Activated T-cell treated with anti-CD3 and anti-CD28 coated beads, Interleukin-2, amount 50 U/mL, for 72 hours (primary cell): ENCODE measurements around the gene RNF14. TPM values are rescaled to one million over a fixed set of nuclear protein-coding genes. Genes with fewer than 3 reads are reported as not detected.
A peak's percentile ranks its signal among the peaks of the same experiment; 100 is the strongest.

Experiments used
- ATAC-seq, 2 donors: fragments of 150-1000 bp; cut with Tn5 transposase; replicated peaks in 1 of 2; 2 replicates each; pipeline ENCODE4 v1.10.0; 2021; ENCODE audit warnings: moderate library complexity in 2 of 2, mild to moderate bottlenecking in 1 of 2
- DNase-seq, 2 donors: peaks; one replicate each; pipeline ENCODE4 v3.0.0; 2021 to 2022; ENCODE audit warnings: mixed read lengths in 1 of 2
- H3K27ac Mint-ChIP-seq: one replicate; pipeline ENCODE4 v1.8.0; 2022; ENCODE audit warnings: mild to moderate bottlenecking, moderate library complexity, mixed read lengths
- H3K27me3 Mint-ChIP-seq: one replicate; pipeline ENCODE4 v1.8.0; 2022; ENCODE audit warnings: low read depth, mixed read lengths
- H3K36me3 Mint-ChIP-seq, 2 donors: one replicate each; pipeline ENCODE4 v1.8.0; 2022; ENCODE audit warnings: mixed read lengths in 2 of 2, mild to moderate bottlenecking in 1 of 2; ENCODE audit not compliant: insufficient read depth in 2 of 2
- H3K4me1 Mint-ChIP-seq: one replicate; pipeline ENCODE4 v1.8.0; 2022; ENCODE audit warnings: low read depth, mixed read lengths
- H3K4me3 Mint-ChIP-seq, 2 donors: one replicate each; pipeline ENCODE4 v1.8.0; 2022; ENCODE audit warnings: mild to moderate bottlenecking in 2 of 2, mixed read lengths in 2 of 2, moderate library complexity in 2 of 2
- H3K9me3 Mint-ChIP-seq, 2 donors: one replicate each; pipeline ENCODE4 v1.8.0; 2022; ENCODE audit warnings: mixed read lengths in 2 of 2
- total RNA-seq, 2 donors: library from RNA; stranded (reverse); gene quantifications; one replicate each; pipeline ENCODE4 v1.2.3, GENCODE V29; 2022

Gene RNF14
- total RNA-seq, 2 donors from 2014 or later = 38.6 to 40.4 TPM

GRCh38 chr5:142003266-142003800, 34.4 kb downstream of the RNF14 start:
- Mint-ChIP-seq H3K36me3 (peaks cover 10 to 32% of the 10 kb centered on the region in 2 donors), H3K27ac (peak overlapping the region; percentile 64), H3K9me3 (peaks cover 0 to 2% of the 10 kb centered on the region in 2 donors), H3K4me3 (no peak overlapping the region), H3K27me3 (no peaks in the 10 kb centered on the region), H3K4me1 (peaks cover 60% of the 10 kb centered on the region)
- DNase-seq = no peak
- no peak for ATAC-seq

- H3K4me1 Mint-ChIP-seq = peaks cover 57% of the 10 kb centered on the region
- H3K27ac Mint-ChIP-seq = peak overlapping the region; percentile 95
- peaks cover 10 to 20% of the 10 kb centered on the region in 2 donors for H3K36me3 Mint-ChIP-seq
- H3K4me3 Mint-ChIP-seq = peak overlapping the region; percentile 66 to 81
- DNase-seq (peak; percentile 70 to 76), ATAC-seq (peak; percentile 91 to 92)
- peaks cover 0 to 2% of the 10 kb centered on the region in 2 donors for H3K9me3 Mint-ChIP-seq
- no peaks in the 10 kb centered on the region for H3K27me3 Mint-ChIP-seq
These were observed 37.7 kb downstream of the RNF14 start for GRCh38 chr5:142006363-142007236.

GRCh38 chr5:142007237-142007544, 38.3 kb downstream of the RNF14 start:
- no peak for DNase-seq

GRCh38 chr5:142008813-142009212, 39.9 kb downstream of the RNF14 start:
- no peaks in the 10 kb centered on the region for H3K27me3 Mint-ChIP-seq
- no peak for ATAC-seq
- DNase-seq = no peak
- H3K36me3 Mint-ChIP-seq = peaks cover 8 to 16% of the 10 kb centered on the region in 2 donors
- no peak overlapping the region for H3K27ac Mint-ChIP-seq
- peaks cover 0 to 2% of the 10 kb centered on the region in 2 donors for H3K9me3 Mint-ChIP-seq
- no peak overlapping the region for H3K4me3 Mint-ChIP-seq
- peaks cover 69% of the 10 kb centered on the region for H3K4me1 Mint-ChIP-seq

More at GRCh38 chr5:142007237-142007544, 38.3 kb downstream of the RNF14 start:
- peak overlapping the region; percentile 95 for H3K27ac Mint-ChIP-seq
- H3K27me3 Mint-ChIP-seq = no peaks in the 10 kb centered on the region
- peak overlapping the region; percentile 66 to 81 for H3K4me3 Mint-ChIP-seq
- no peak for ATAC-seq
- H3K9me3 Mint-ChIP-seq = peaks cover 0 to 2% of the 10 kb centered on the region in 2 donors
- peaks cover 63% of the 10 kb centered on the region for H3K4me1 Mint-ChIP-seq
- peaks cover 10 to 20% of the 10 kb centered on the region in 2 donors for H3K36me3 Mint-ChIP-seq

- Mint-ChIP-seq H3K27me3 (no peaks in the 10 kb centered on the region), H3K4me3 (no peak overlapping the region), H3K27ac (no peak overlapping the region), H3K9me3 (peaks cover 0 to 2% of the 10 kb centered on the region in 2 donors), H3K36me3 (peaks cover 6 to 13% of the 10 kb centered on the region in 2 donors), H3K4me1 (peaks cover 69% of the 10 kb centered on the region)
- no peak for DNase-seq
- ATAC-seq = no peak
These were observed 41.0 kb downstream of the RNF14 start for GRCh38 chr5:142009886-142010285.

- DNase-seq (peak in 1 of 2 donors; percentile 8), ATAC-seq (no peak)
- H3K27me3 Mint-ChIP-seq = no peaks in the 10 kb centered on the region
- peaks cover 3 to 10% of the 10 kb centered on the region in 2 donors for H3K36me3 Mint-ChIP-seq
- peak overlapping the region; percentile 23 for H3K27ac Mint-ChIP-seq
- H3K4me1 Mint-ChIP-seq = peaks cover 69% of the 10 kb centered on the region
- peaks cover 0 to 2% of the 10 kb centered on the region in 2 donors for H3K9me3 Mint-ChIP-seq
- peak overlapping the region; percentile 72 to 91 for H3K4me3 Mint-ChIP-seq
These were observed 42.8 kb downstream of the RNF14 start for GRCh38 chr5:142011572-142012185.

- ATAC-seq (no peak), DNase-seq (peak; percentile 62 to 73)
- peaks cover 0 to 2% of the 10 kb centered on the region in 2 donors for H3K9me3 Mint-ChIP-seq
- peak overlapping the region; percentile 23 for H3K27ac Mint-ChIP-seq
- peak overlapping the region; percentile 72 to 91 for H3K4me3 Mint-ChIP-seq
- H3K27me3 Mint-ChIP-seq = no peaks in the 10 kb centered on the region
- H3K36me3 Mint-ChIP-seq = peaks cover 3 to 7% of the 10 kb centered on the region in 2 donors
- peaks cover 69% of the 10 kb centered on the region for H3K4me1 Mint-ChIP-seq
These were observed 43.4 kb downstream of the RNF14 start for GRCh38 chr5:142012186-142012785.

GRCh38 chr5:142012792-142013388, 44.0 kb downstream of the RNF14 start, which contains the start of gene GNPDA1:
TSS of gene GNPDA1 (minus strand) at chr5:142013027. CDS start at chr5:142012035, 992 bp downstream.
- H3K4me3 Mint-ChIP-seq = peak within 1 kb of the TSS; percentile 77 to 91
- peaks cover 69% of the 10 kb centered on the region for H3K4me1 Mint-ChIP-seq
- H3K27me3 Mint-ChIP-seq = no peaks in the 10 kb centered on the region
- peak; percentile 49 to 58 for ATAC-seq
- H3K36me3 Mint-ChIP-seq = peaks cover 2 to 3% of the 10 kb centered on the region in 2 donors
- DNase-seq = peak; percentile 76 to 86
- peak within 1 kb of the TSS; percentile 93 for H3K27ac Mint-ChIP-seq
- peaks cover 0 to 2% of the 10 kb centered on the region in 2 donors for H3K9me3 Mint-ChIP-seq

GRCh38 chr5:142013734-142014521, 45.0 kb downstream of the RNF14 start:
- DNase-seq = peak in 1 of 2 donors; percentile 15
- Mint-ChIP-seq H3K4me1 (peaks cover 75% of the 10 kb centered on the region), H3K9me3 (no peaks in the 10 kb centered on the region)

GRCh38 chr5:142014911-142015584, 46.1 kb downstream of the RNF14 start:
- DNase-seq (peak; percentile 47 to 52), ATAC-seq (peak; percentile 22 to 31)
- peaks cover 0 to 2% of the 10 kb centered on the region in 2 donors for H3K36me3 Mint-ChIP-seq
- no peaks in the 10 kb centered on the region for H3K27me3 Mint-ChIP-seq
- H3K4me1 Mint-ChIP-seq = peaks cover 77% of the 10 kb centered on the region
- peaks cover 0 to 2% of the 10 kb centered on the region in 2 donors for H3K9me3 Mint-ChIP-seq
- peak overlapping the region; percentile 77 to 91 for H3K4me3 Mint-ChIP-seq
- H3K27ac Mint-ChIP-seq = peak overlapping the region; percentile 93

More at GRCh38 chr5:142013734-142014521, 45.0 kb downstream of the RNF14 start:
- Mint-ChIP-seq H3K27me3 (no peaks in the 10 kb centered on the region), H3K27ac (peak overlapping the region; percentile 93), H3K36me3 (no peaks in the 10 kb centered on the region), H3K4me3 (peak overlapping the region; percentile 77 to 91)
- ATAC-seq = no peak

- no peaks in the 10 kb centered on the region for H3K27me3 Mint-ChIP-seq
- H3K27ac Mint-ChIP-seq = peak overlapping the region; percentile 93
- ATAC-seq (peak; percentile 59 to 66), DNase-seq (peak; percentile 42 to 43)
- H3K9me3 Mint-ChIP-seq = peaks cover 4 to 5% of the 10 kb centered on the region in 2 donors
- H3K36me3 Mint-ChIP-seq = peaks cover 0 to 5% of the 10 kb centered on the region in 2 donors
- H3K4me1 Mint-ChIP-seq = peaks cover 83% of the 10 kb centered on the region
- peak overlapping the region; percentile 77 to 91 for H3K4me3 Mint-ChIP-seq
These were observed 47.1 kb downstream of the RNF14 start for GRCh38 chr5:142015781-142016533.
